WTC11 (cell line): ENCODE data around the gene HTRA2.

Experiments used
- NR2C2 ChIP-seq: sonication (generic); formaldehyde crosslinking; IDR thresholded peaks from 2 replicates; pipeline ENCODE4 v1.8.0; 2022; ENCODE audit warnings: mild to moderate bottlenecking, missing genetic modification reagents
- SP1 ChIP-seq: sonication (generic); formaldehyde crosslinking; conservative IDR thresholded peaks from 2 replicates; pipeline ENCODE4 v1.8.1; 2022; ENCODE audit warnings: missing genetic modification reagents
- TEAD1 ChIP-seq: sonication (generic); formaldehyde crosslinking; IDR thresholded peaks from 2 replicates; pipeline ENCODE4 v1.8.0; 2022; ENCODE audit warnings: mild to moderate bottlenecking, missing genetic modification reagents

GRCh38 chr2:74566076-74566753 is 36.5 kb downstream of the HTRA2 start:
- TF ChIP-seq TEAD1 (CRISPR knock-in tag) = no peak
- no peak for TF ChIP-seq SP1
- TF ChIP-seq NR2C2 (CRISPR knock-in tag) = no peak
